GM18517 (cell line): ENCODE results near the gene NLRC4.
"Not testable (repeated sequence)": the region's sequence is repeated elsewhere in the genome, so short reads cannot be mapped to it uniquely, and the experiment has no call there.

Experiments
- ATAC-seq: cut with Tn5 transposase; IDR thresholded peaks from one replicate; pipeline ENCODE4 v1.9.1; 2021; ENCODE audit warnings: mild to moderate bottlenecking, moderate library complexity; ENCODE audit not compliant: unreplicated experiment

Gene NLRC4

GRCh38 chr2:32264422-32265105 is at the start of gene NLRC4:
NLRC4 (minus strand) TSS chr2:32264886; CDS start chr2:32256775, 8,111 bp downstream.
- ATAC-seq, result peak; percentile 91

GRCh38 chr2:32310577-32310976 is 45.9 kb upstream of the NLRC4 start:
- ATAC-seq, result no peak

- ATAC-seq, result not testable (repeated sequence)
Measured at GRCh38 chr2:32293966-32294562, 29.4 kb upstream of the NLRC4 start.

- not testable (repeated sequence) for ATAC-seq
Measured at GRCh38 chr2:32293493-32293892, 28.8 kb upstream of the NLRC4 start.

- no peak for ATAC-seq
Measured at GRCh38 chr2:32291746-32292145, 27.1 kb upstream of the NLRC4 start.

- ATAC-seq, result no peak
Measured at GRCh38 chr2:32290000-32290339, 25.3 kb upstream of the NLRC4 start.

GRCh38 chr2:32289165-32289999 is 24.7 kb upstream of the NLRC4 start:
- no peak for ATAC-seq

- ATAC-seq, result no peak
Measured at GRCh38 chr2:32284321-32284720, 19.6 kb upstream of the NLRC4 start.

GRCh38 chr2:32278478-32278853 is 13.8 kb upstream of the NLRC4 start:
- ATAC-seq, result no peak

- peak; percentile 100 for ATAC-seq
Measured at GRCh38 chr2:32277674-32278477, 13.2 kb upstream of the NLRC4 start, which contains the start of gene YIPF4. YIPF4 (plus strand) TSS chr2:32277904; CDS start chr2:32278156, 252 bp downstream.

GRCh38 chr2:32277363-32277673 is 12.6 kb upstream of the NLRC4 start:
- ATAC-seq, result no peak

GRCh38 chr2:32275790-32276189 is 11.1 kb upstream of the NLRC4 start:
- not testable (repeated sequence) for ATAC-seq

- ATAC-seq, result no peak
Measured at GRCh38 chr2:32274289-32274688, 9.6 kb upstream of the NLRC4 start.

- no peak for ATAC-seq
Measured at GRCh38 chr2:32272279-32272678, 7.6 kb upstream of the NLRC4 start.

- ATAC-seq, result no peak
Measured at GRCh38 chr2:32271063-32271462, 6.4 kb upstream of the NLRC4 start.

- ATAC-seq, result no peak
Measured at GRCh38 chr2:32262105-32262504, 2.6 kb downstream of the NLRC4 start.

- no peak for ATAC-seq
Measured at GRCh38 chr2:32260376-32260775, 4.3 kb downstream of the NLRC4 start.

GRCh38 chr2:32258242-32258641 is 6.4 kb downstream of the NLRC4 start:
- ATAC-seq, result no peak

GRCh38 chr2:32250290-32250689 is 14.4 kb downstream of the NLRC4 start:
- no peak for ATAC-seq

GRCh38 chr2:32249731-32250236 is 14.9 kb downstream of the NLRC4 start:
- no peak for ATAC-seq

GRCh38 chr2:32248299-32248698 is 16.4 kb downstream of the NLRC4 start:
- no peak for ATAC-seq
